Neuronal stem cell (in vitro differentiated cells): ENCODE measurements around the gene SPHK2.
A peak's percentile ranks its signal among the peaks of the same experiment; 100 is the strongest.

ENCODE experiments used
- DNase-seq: peaks from one replicate; pipeline ENCODE4 v3.0.0-alpha.2; 2013; ENCODE audit warnings: low spot score
- H2AFZ ChIP-seq: one replicate; pipeline ENCODE4 v1.6.1; 2013; ENCODE audit warnings: mild to moderate bottlenecking, low read length, inconsistent platforms
- H2AK5ac ChIP-seq: 2 replicates; pipeline ENCODE4 v1.6.1; 2013; ENCODE audit warnings: low read depth, mild to moderate bottlenecking, inconsistent platforms, low read length, moderate library complexity, mixed read lengths
- H2BK120ac ChIP-seq: 2 replicates; pipeline ENCODE4 v1.6.1; 2013; ENCODE audit warnings: low read depth, mild to moderate bottlenecking, inconsistent platforms, low read length, moderate library complexity, mixed read lengths
- H2BK12ac ChIP-seq: one replicate; pipeline ENCODE4 v1.6.1; 2013; ENCODE audit warnings: low read length, inconsistent platforms
- H2BK15ac ChIP-seq: 2 replicates; pipeline ENCODE4 v1.6.1; 2013; ENCODE audit warnings: mild to moderate bottlenecking, low read length, inconsistent platforms, mixed read lengths
- H2BK5ac ChIP-seq: one replicate; pipeline ENCODE4 v1.6.1; 2013; ENCODE audit warnings: inconsistent platforms, mild to moderate bottlenecking, low read length, moderate library complexity
- H3K14ac ChIP-seq: one replicate; pipeline ENCODE4 v1.6.1; 2013; ENCODE audit warnings: low read length, inconsistent platforms
- H3K18ac ChIP-seq: 2 replicates; pipeline ENCODE4 v1.6.1; 2013; ENCODE audit warnings: low read length, inconsistent platforms
- H3K23ac ChIP-seq: 2 replicates; pipeline ENCODE4 v1.6.1; 2013; ENCODE audit warnings: low read depth, mild to moderate bottlenecking, mixed read lengths, low read length, inconsistent platforms; ENCODE audit not compliant: poor library complexity
- H3K27ac ChIP-seq: replicated peaks from 3 replicates; pipeline ENCODE4 v1.5.1; 2013; ENCODE audit warnings: low read length, inconsistent platforms
- H3K27me3 ChIP-seq, 3 experiments: 2 replicates each; pipeline ENCODE4 v1.6.1; 2013; ENCODE audit warnings: low read length in 3 of 3, mild to moderate bottlenecking in 2 of 3, inconsistent platforms in 1 of 3, low read depth in 1 of 3, mixed read lengths in 1 of 3, moderate library complexity in 1 of 3; ENCODE audit not compliant: control insufficient read depth in 3 of 3, insufficient read depth in 3 of 3
- H3K36me3 ChIP-seq, 2 donors: replicated peaks in 1 of 2; 2 replicates each; pipeline ENCODE4 v1.6.1; 2013; ENCODE audit warnings: low read length in 2 of 2; ENCODE audit not compliant: control insufficient read depth in 2 of 2, insufficient read depth in 2 of 2
- H3K4ac ChIP-seq: 2 replicates; pipeline ENCODE4 v1.6.1; 2013; ENCODE audit warnings: inconsistent platforms, mild to moderate bottlenecking, low read length, moderate library complexity
- H3K4me1 ChIP-seq, 2 donors: 1 replicate in 1 of 2; 2 replicates in 1 of 2; pipeline ENCODE4 v1.6.1; 2013; ENCODE audit warnings: low read length in 2 of 2, low read depth in 1 of 2; ENCODE audit not compliant: control insufficient read depth in 2 of 2, insufficient read depth in 1 of 2
- H3K4me2 ChIP-seq: one replicate; pipeline ENCODE4 v1.6.1; 2013; ENCODE audit warnings: mild to moderate bottlenecking, low read length, inconsistent platforms; ENCODE audit not compliant: insufficient read depth, poor library complexity, severe bottlenecking
- H3K4me3 ChIP-seq, 2 donors: 2 replicates each; pipeline ENCODE4 v1.5.1; 2013; ENCODE audit warnings: low read length in 2 of 2, mild to moderate bottlenecking in 2 of 2, inconsistent platforms in 1 of 2, moderate library complexity in 1 of 2
- H3K79me1 ChIP-seq: one replicate; pipeline ENCODE4 v1.6.1; 2013; ENCODE audit warnings: low read depth, mild to moderate bottlenecking, inconsistent platforms, low read length, moderate library complexity
- H3K9ac ChIP-seq: one replicate; pipeline ENCODE4 v1.6.1; 2013; ENCODE audit warnings: mild to moderate bottlenecking, low read depth, low read length, inconsistent platforms; ENCODE audit not compliant: poor library complexity
- H3K9me3 ChIP-seq, 2 donors: replicated peaks in 1 of 2; 2 replicates each; pipeline versions ENCODE3 to v1.6.1; 2013; ENCODE audit warnings: low read length in 2 of 2, mild to moderate bottlenecking in 2 of 2, inconsistent platforms in 1 of 2, low read depth in 1 of 2, mixed read lengths in 1 of 2, moderate library complexity in 1 of 2; ENCODE audit not compliant: control insufficient read depth in 2 of 2, insufficient read depth in 1 of 2
- H4K8ac ChIP-seq: one replicate; pipeline ENCODE4 v1.6.1; 2013; ENCODE audit warnings: low read depth, mild to moderate bottlenecking, inconsistent platforms, low read length, moderate library complexity
- H4K91ac ChIP-seq: one replicate; pipeline ENCODE4 v1.6.1; 2013; ENCODE audit warnings: low read length, low read depth, mild to moderate bottlenecking, inconsistent platforms; ENCODE audit not compliant: poor library complexity
- WGBS, 2 donors: extraction: QIAGEN DNeasy Blood & Tissue Kit; methylation state at CpG; one replicate each; pipeline ENCODE4 v1.1.7; 2013; ENCODE audit warnings: missing lambda C conversion rate in 2 of 2, mixed read lengths in 1 of 2; ENCODE audit not compliant: insufficient read length in 2 of 2, insufficient replicate concordance in 1 of 2; ENCODE audit errors: extremely low coverage in 2 of 2; 5-methylcytosine and 5-hydroxymethylcytosine counted together

SPHK2 gene

GRCh38 chr19:48674921-48675824, 55.9 kb downstream of the SPHK2 start:
- peak; percentile 82 for DNase-seq
- no peak overlapping the region for H2BK15ac ChIP-seq
- H3K23ac ChIP-seq = no peak overlapping the region
- peak overlapping the region; percentile 84 for H2AFZ ChIP-seq
- H4K8ac ChIP-seq = peak overlapping the region; percentile 57
- H4K91ac ChIP-seq = no peak overlapping the region
- peaks cover 0 to 15% (median 6%) of the 10 kb centered on the region in 3 experiments for H3K27me3 ChIP-seq
- H3K4me3 ChIP-seq = no peak overlapping the region
- H3K4ac ChIP-seq = no peak overlapping the region
- no peak overlapping the region for H3K9ac ChIP-seq
- H3K14ac ChIP-seq = no peak overlapping the region
- H2BK120ac ChIP-seq = no peak overlapping the region
- H3K4me1 ChIP-seq = peaks cover 12 to 13% of the 10 kb centered on the region in 2 donors
- no peak overlapping the region for H2BK12ac ChIP-seq
- peak overlapping the region; percentile 6 for H3K18ac ChIP-seq
- H3K36me3 ChIP-seq = no peaks in the 10 kb centered on the region
- H3K4me2 ChIP-seq = no peak overlapping the region
- H2BK5ac ChIP-seq = no peak overlapping the region
- H3K79me1 ChIP-seq = no peaks in the 10 kb centered on the region
- peak overlapping the region; percentile 12 for H2AK5ac ChIP-seq
- no peak overlapping the region for H3K27ac ChIP-seq
- H3K9me3 ChIP-seq = no peaks in the 10 kb centered on the region
- no CpG with 5 or more reads among the region's 28 CpGs for WGBS, 2 donors

- Histone ChIP-seq H3K4me1 (peaks cover 11 to 12% of the 10 kb centered on the region in 2 donors), H3K27me3 (peaks cover 0 to 15% (median 6%) of the 10 kb centered on the region in 3 experiments), H2AFZ (no peak overlapping the region), H3K27ac (no peak overlapping the region), H3K9ac (no peak overlapping the region), H2BK15ac (no peak overlapping the region), H2AK5ac (peak overlapping the region; percentile 77), H3K79me1 (no peaks in the 10 kb centered on the region), H4K8ac (no peak overlapping the region), H4K91ac (no peak overlapping the region), H3K14ac (no peak overlapping the region), H2BK12ac (peak overlapping the region; percentile 68), H3K4me2 (no peak overlapping the region), H3K23ac (no peak overlapping the region), H2BK120ac (no peak overlapping the region), H2BK5ac (no peak overlapping the region), H3K36me3 (no peaks in the 10 kb centered on the region), H3K4ac (no peak overlapping the region), H3K9me3 (no peaks in the 10 kb centered on the region), H3K4me3 (no peak overlapping the region), H3K18ac (peak overlapping the region; percentile 62)
- WGBS, 2 donors = no CpG with 5 or more reads among the region's 17 CpGs
- no peak for DNase-seq
Observed at GRCh38 chr19:48676487-48676886, 57.2 kb downstream of the SPHK2 start.

- Histone ChIP-seq H2BK5ac (no peak overlapping the region), H3K4me2 (no peak overlapping the region), H2AK5ac (no peak overlapping the region), H3K4ac (no peak overlapping the region), H3K27ac (no peak overlapping the region), H3K18ac (peak overlapping the region; percentile 19), H3K9me3 (no peaks in the 10 kb centered on the region), H4K8ac (no peak overlapping the region), H3K79me1 (no peaks in the 10 kb centered on the region), H3K36me3 (no peaks in the 10 kb centered on the region), H2AFZ (no peak overlapping the region), H3K27me3 (peaks cover 0 to 15% (median 6%) of the 10 kb centered on the region in 3 experiments), H3K14ac (no peak overlapping the region), H4K91ac (no peak overlapping the region), H3K4me1 (peaks cover 11 to 12% of the 10 kb centered on the region in 2 donors), H3K4me3 (no peak overlapping the region), H2BK12ac (no peak overlapping the region), H2BK120ac (no peak overlapping the region), H3K23ac (no peak overlapping the region), H2BK15ac (no peak overlapping the region), H3K9ac (no peak overlapping the region)
- no peak for DNase-seq
- WGBS, 2 donors = no CpG with 5 or more reads among the region's 13 CpGs
Observed at GRCh38 chr19:48676887-48677286, 57.6 kb downstream of the SPHK2 start.

- H3K27me3 ChIP-seq = peaks cover 0 to 10% (median 6%) of the 10 kb centered on the region in 3 experiments
- H3K9ac ChIP-seq = no peak overlapping the region
- no peak for DNase-seq
- WGBS, 2 donors = no CpG with 5 or more reads among the region's 4 CpGs
- H2AFZ ChIP-seq = no peak overlapping the region
- no peak overlapping the region for H2BK15ac ChIP-seq
- H2BK12ac ChIP-seq = no peak overlapping the region
- no peaks in the 10 kb centered on the region for H3K36me3 ChIP-seq
- peaks cover 9% of the 10 kb centered on the region in 2 donors for H3K4me1 ChIP-seq
- no peak overlapping the region for H4K8ac ChIP-seq
- H2BK5ac ChIP-seq = no peak overlapping the region
- H3K4ac ChIP-seq = no peak overlapping the region
- H3K79me1 ChIP-seq = no peaks in the 10 kb centered on the region
- no peak overlapping the region for H2AK5ac ChIP-seq
- no peak overlapping the region for H2BK120ac ChIP-seq
- no peak overlapping the region for H3K14ac ChIP-seq
- no peak overlapping the region for H3K4me2 ChIP-seq
- no peak overlapping the region for H4K91ac ChIP-seq
- no peak overlapping the region for H3K23ac ChIP-seq
- H3K9me3 ChIP-seq = no peaks in the 10 kb centered on the region
- no peak overlapping the region for H3K18ac ChIP-seq
- H3K4me3 ChIP-seq = no peak overlapping the region
- no peak overlapping the region for H3K27ac ChIP-seq
Observed at GRCh38 chr19:48678201-48678600, 58.9 kb downstream of the SPHK2 start.
